SU-DHL-6 (cell line): ENCODE data around the gene DTNBP1.

Experiments
- H2AFZ ChIP-seq: fragments of 200-600 bp; sonication (generic); 2 replicates; pipeline ENCODE4 v1.6.1; 2014; ENCODE audit warnings: low read depth, mild to moderate bottlenecking, moderate library complexity, mixed read lengths, antibody characterized with exemption, low read length; ENCODE audit not compliant: severe bottlenecking
- H3F3A ChIP-seq: fragments of 200-600 bp; shearing (Covaris generic); 2 replicates; pipeline ENCODE4 v1.6.0; 2016; ENCODE audit warnings: antibody characterized with exemption, mild to moderate bottlenecking; ENCODE audit not compliant: insufficient read depth
- H3K27ac ChIP-seq: fragments of 200-600 bp; sonication (generic); 2 replicates; pipeline ENCODE4 v1.5.1; 2016; ENCODE audit warnings: low read depth, mild to moderate bottlenecking, low read length, moderate library complexity, mixed read lengths
- H3K27me3 ChIP-seq: fragments of 200-600 bp; sonication (generic), shearing (Covaris generic); 2 replicates; pipeline ENCODE4 v1.6.0; 2014; ENCODE audit warnings: mild to moderate bottlenecking, low read length
- H3K36me3 ChIP-seq: fragments of 200-600 bp; sonication (generic); 2 replicates; pipeline ENCODE4 v1.6.1; 2014; ENCODE audit warnings: mild to moderate bottlenecking, low read length, mixed read lengths
- H3K4me2 ChIP-seq: fragments of 300-600, 200-600 bp; shearing (Covaris generic), sonication (generic); 2 replicates; pipeline ENCODE4 v1.6.0; 2014; ENCODE audit warnings: low read length, low read depth, mild to moderate bottlenecking; ENCODE audit not compliant: poor library complexity, severe bottlenecking
- H3K4me3 ChIP-seq: fragments of 200-600 bp; sonication (generic); 2 replicates; pipeline ENCODE4 v1.5.1; 2014; ENCODE audit warnings: antibody characterized with exemption, low read length, mild to moderate bottlenecking, mixed read lengths; ENCODE audit not compliant: insufficient read depth, poor library complexity, severe bottlenecking
- H3K79me2 ChIP-seq: fragments of 200-600 bp; sonication (generic); 2 replicates; pipeline ENCODE4 v1.6.1; 2014; ENCODE audit warnings: mild to moderate bottlenecking, low read length, moderate library complexity; ENCODE audit not compliant: insufficient read depth
- H3K9ac ChIP-seq: fragments of 200-600 bp; sonication (generic); 2 replicates; pipeline ENCODE4 v1.7.0; 2014; ENCODE audit warnings: mild to moderate bottlenecking, low read length
- H3K9me2 ChIP-seq: fragments of 200-600 bp; sonication (generic); replicated peaks from 2 replicates; pipeline ENCODE4 v1.6.1; 2014; ENCODE audit warnings: low read length; ENCODE audit not compliant: insufficient read depth
- H3K9me3 ChIP-seq: fragments of 200-600 bp; sonication (generic); 2 replicates; pipeline ENCODE4 v1.6.1; 2014; ENCODE audit warnings: low read length, mixed read lengths; ENCODE audit not compliant: insufficient read depth
- H4K20me1 ChIP-seq: fragments of 200-600 bp; sonication (generic); 2 replicates; pipeline ENCODE4 v1.6.1; 2014; ENCODE audit warnings: low read depth, mild to moderate bottlenecking, antibody characterized with exemption, low read length, moderate library complexity, mixed read lengths
- CTCF ChIP-seq: fragments of 200-600 bp; sonication (generic); IDR thresholded peaks from one replicate; pipeline ENCODE4 v1.5.1; 2017; ENCODE audit warnings: antibody characterized with exemption, mild to moderate bottlenecking, low read length, moderate library complexity; ENCODE audit not compliant: insufficient read depth, poor library complexity, severe bottlenecking
- EZH2phosphoT487 ChIP-seq: fragments of 200-600 bp; sonication (generic), shearing (Covaris generic); conservative IDR thresholded peaks from 2 replicates; pipeline ENCODE4 v1.6.1; 2018; ENCODE audit warnings: mild to moderate bottlenecking, antibody characterized with exemption, low read length, moderate library complexity, mixed read lengths

DTNBP1 gene

DNA sequence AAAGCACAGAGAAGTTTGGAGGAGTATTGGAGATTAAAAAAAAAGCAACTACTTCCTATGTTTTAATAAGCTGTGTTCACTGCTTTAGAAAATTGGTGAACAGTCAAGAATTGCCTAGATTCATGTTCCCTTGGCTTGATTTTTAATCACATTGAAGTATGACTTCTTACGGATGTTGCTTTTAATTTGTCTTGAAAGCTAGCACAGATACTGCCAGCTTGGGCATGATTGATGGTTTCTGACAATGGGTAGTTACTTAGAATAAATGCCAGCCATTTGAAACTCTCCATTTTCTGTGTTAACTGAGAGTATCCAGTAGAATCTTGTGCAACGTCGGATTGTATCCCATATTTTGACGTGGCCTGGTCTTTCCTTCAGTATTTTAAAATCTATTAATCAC, 178.0 kb downstream of the DTNBP1 start:
- TF ChIP-seq CTCF (no peak), EZH2phosphoT487 (no peak)
- H3K27ac ChIP-seq = no peak overlapping the region
- no peak overlapping the region for H3K4me3 ChIP-seq
- no peaks in the 10 kb centered on the region for H3K79me2 ChIP-seq
- H3F3A ChIP-seq = no peaks in the 10 kb centered on the region
- no peaks in the 10 kb centered on the region for H3K9me3 ChIP-seq
- H3K9me2 ChIP-seq = no peaks in the 10 kb centered on the region
- H3K4me2 ChIP-seq = no peak overlapping the region
- no peak overlapping the region for H2AFZ ChIP-seq
- H3K27me3 ChIP-seq = no peaks in the 10 kb centered on the region
- no peaks in the 10 kb centered on the region for H3K36me3 ChIP-seq
- peaks cover 6% of the 10 kb centered on the region; the same call in 1 of the 2 replicates for H4K20me1 ChIP-seq
- H3K9ac ChIP-seq = no peak overlapping the region

DNA sequence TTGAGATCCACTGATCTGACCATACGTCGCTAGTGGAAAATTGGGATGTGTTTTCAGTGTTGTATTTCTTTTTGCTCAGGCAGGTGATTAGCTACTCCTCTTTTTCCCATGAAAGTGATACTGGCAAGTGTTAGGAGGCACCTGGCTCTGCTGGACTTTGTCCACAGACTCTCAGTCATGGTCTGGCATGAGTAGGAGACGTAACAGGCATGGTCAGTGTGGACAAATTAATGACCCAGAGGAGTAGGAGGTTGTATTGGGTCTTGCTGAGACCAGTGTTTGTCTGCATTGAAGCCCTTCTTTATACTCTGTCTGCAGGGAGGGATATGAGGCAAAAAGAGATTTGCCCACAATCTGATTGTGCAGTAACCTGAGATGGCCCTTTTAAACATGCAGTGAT, 178.7 kb downstream of the DTNBP1 start:
- H3F3A ChIP-seq = no peaks in the 10 kb centered on the region
- peaks cover 6% of the 10 kb centered on the region; the same call in 1 of the 2 replicates for H4K20me1 ChIP-seq
- H3K27me3 ChIP-seq = no peaks in the 10 kb centered on the region
- H3K36me3 ChIP-seq = no peaks in the 10 kb centered on the region
- no peaks in the 10 kb centered on the region for H3K79me2 ChIP-seq
- H3K4me2 ChIP-seq = no peak overlapping the region
- no peak overlapping the region for H3K27ac ChIP-seq
- H2AFZ ChIP-seq = no peak overlapping the region
- H3K9ac ChIP-seq = no peak overlapping the region
- H3K4me3 ChIP-seq = no peak overlapping the region
- H3K9me3 ChIP-seq = no peaks in the 10 kb centered on the region
- no peak for TF ChIP-seq CTCF
- no peak for TF ChIP-seq EZH2phosphoT487
- no peaks in the 10 kb centered on the region for H3K9me2 ChIP-seq

GRCh38 chr6:15483060-15483459, 179.8 kb downstream of the DTNBP1 start:
- no peak overlapping the region for H3K9ac ChIP-seq
- H3K4me2 ChIP-seq = no peak overlapping the region
- no peaks in the 10 kb centered on the region for H3F3A ChIP-seq
- H3K9me2 ChIP-seq = no peaks in the 10 kb centered on the region
- H3K9me3 ChIP-seq = no peaks in the 10 kb centered on the region
- H3K36me3 ChIP-seq = no peaks in the 10 kb centered on the region
- TF ChIP-seq EZH2phosphoT487 (no peak), CTCF (no peak)
- H3K27ac ChIP-seq = no peak overlapping the region
- no peaks in the 10 kb centered on the region for H3K79me2 ChIP-seq
- peaks cover 6% of the 10 kb centered on the region; the same call in 1 of the 2 replicates for H4K20me1 ChIP-seq
- no peaks in the 10 kb centered on the region for H3K27me3 ChIP-seq
- no peak overlapping the region for H2AFZ ChIP-seq
- no peak overlapping the region for H3K4me3 ChIP-seq
